IMR-90 (cell line): ENCODE measurements around the gene FOXL2NB.

Source experiments
- CHD1 ChIP-seq: IDR thresholded peaks from 2 replicates; pipeline ENCODE4 v1.6.1; 2012; ENCODE audit warnings: low read depth, low read length, improper control_type of control experiment
- CTCF ChIP-seq: conservative IDR thresholded peaks from 2 replicates; pipeline ENCODE4 v1.5.1; 2012; ENCODE audit warnings: mild to moderate bottlenecking, low read depth, low read length, improper control_type of control experiment
- MAFK ChIP-seq: IDR thresholded peaks from 2 replicates; pipeline ENCODE4 v1.6.1; 2012; ENCODE audit warnings: low read depth, low read length, improper control_type of control experiment
- MAZ ChIP-seq: IDR thresholded peaks from 2 replicates; pipeline ENCODE4 v1.6.1; 2012; ENCODE audit warnings: low read depth, mild to moderate bottlenecking, low read length, improper control_type of control experiment, moderate library complexity, borderline replicate concordance
- NFE2L2 ChIP-seq: fragments of 150-350 bp; IDR thresholded peaks from 2 replicates; pipeline ENCODE4 v1.6.1; 2016; ENCODE audit warnings: low read depth, mild to moderate bottlenecking, low read length
- POLR2A ChIP-seq: IDR thresholded peaks from 2 replicates; pipeline ENCODE4 v1.6.1; 2012; ENCODE audit warnings: mild to moderate bottlenecking, low read depth, low read length
- RAD21 ChIP-seq: IDR thresholded peaks from 2 replicates; pipeline ENCODE4 v1.6.1; 2012; ENCODE audit warnings: low read length, improper control_type of control experiment
- SMC3 ChIP-seq: fragments of 150-350 bp; IDR thresholded peaks from 2 replicates; pipeline ENCODE4 v1.6.1; 2016; ENCODE audit warnings: low read depth, mild to moderate bottlenecking, antibody characterized with exemption, low read length, moderate library complexity
- USF2 ChIP-seq: fragments of 150-350 bp; IDR thresholded peaks from 2 replicates; pipeline ENCODE4 v1.6.1; 2017; ENCODE audit warnings: mild to moderate bottlenecking, antibody characterized with exemption, low read length, low read depth

GRCh38 chr3:138962854-138963560, 16.0 kb downstream of the FOXL2NB start:
- TF ChIP-seq USF2 (no peak), SMC3 (no peak), CTCF (no peak), POLR2A (no peak), MAFK (no peak), MAZ (no peak), NFE2L2 (no peak), CHD1 (no peak), RAD21 (no peak)
